Fibroblast of pulmonary artery (primary cell): ENCODE results near the gene FRMD4A.

Source experiments
- DNase-seq: peaks from one replicate; pipeline ENCODE4 v3.0.0-alpha.2; 2010; ENCODE audit warnings: low read depth
- H3K4me3 ChIP-seq: replicated peaks from 2 replicates; pipeline ENCODE4 v1.5.1; 2011; ENCODE audit warnings: low read depth, mild to moderate bottlenecking, control low read depth, low read length, moderate library complexity
- CTCF ChIP-seq: IDR thresholded peaks from 2 replicates; pipeline ENCODE4 v1.5.1; 2011; ENCODE audit warnings: mild to moderate bottlenecking, control low read depth, low read length, inconsistent platforms; ENCODE audit errors: missing control alignments

FRMD4A gene

GRCh38 chr10:14259696-14260566 is 70.8 kb downstream of the FRMD4A start:
- H3K4me3 ChIP-seq = no peak overlapping the region
- no peak for DNase-seq
- TF ChIP-seq CTCF = no peak

GRCh38 chr10:14254368-14254767 is 76.4 kb downstream of the FRMD4A start:
- DNase-seq = peak; percentile 7

GRCh38 chr10:14253711-14254110 is 77.0 kb downstream of the FRMD4A start:
- TF ChIP-seq CTCF = no peak
- no peak overlapping the region for H3K4me3 ChIP-seq
- no peak for DNase-seq

More at GRCh38 chr10:14254368-14254767, 76.4 kb downstream of the FRMD4A start:
- no peak overlapping the region for H3K4me3 ChIP-seq
- TF ChIP-seq CTCF = no peak

- DNase-seq = no peak
- no peak overlapping the region for H3K4me3 ChIP-seq
- TF ChIP-seq CTCF = no peak
Measured at GRCh38 chr10:14253079-14253478, 77.6 kb downstream of the FRMD4A start.

- TF ChIP-seq CTCF = no peak
- DNase-seq = no peak
- no peak overlapping the region for H3K4me3 ChIP-seq
Measured at GRCh38 chr10:14250496-14251076, 80.1 kb downstream of the FRMD4A start.

- TF ChIP-seq CTCF = no peak
- DNase-seq = no peak
- no peak overlapping the region for H3K4me3 ChIP-seq
Measured at GRCh38 chr10:14247377-14248116, 83.2 kb downstream of the FRMD4A start.
